IMR-90 (cell line): ENCODE measurements around the gene HHATL. TPM values are rescaled to one million over a fixed set of nuclear protein-coding genes. Genes with fewer than 3 reads are reported as not detected.

Source experiments
- ATAC-seq: fragments of 200-7000 bp; cut with Tn5 transposase; 2 replicates; pipeline ENCODE4 v1.9.1; 2020; ENCODE audit warnings: low read depth, mild to moderate bottlenecking, moderate library complexity
- BruUV-seq: library from RNA; stranded (reverse); fragments of 400-500 nt; replicated peaks from 2 replicates; lab custom pipeline; 2021; lab: Mats Ljungman, UMichigan
- CTCF ChIA-PET: fragments of 300-600 bp; formaldehyde crosslinking; extraction: SDS; loops from one replicate; lab custom pipeline; 2021; ENCODE audit warnings: antibody characterized with exemption; lab: Yijun Ruan, JAX
- POLR2A ChIA-PET: fragments of 300-600 bp; sonication (Branson Sonifier 250); formaldehyde crosslinking; loops from one replicate; lab custom pipeline; 2022; ENCODE audit warnings: antibody characterized with exemption; ENCODE audit not compliant: unreplicated experiment; lab: Charles Lee
- DNase-seq: peaks from one replicate; pipeline ENCODE4 v3.0.0; 2013
- H2AFZ ChIP-seq: replicated peaks from 2 replicates; pipeline ENCODE3; 2013; ENCODE audit warnings: low read length, mild to moderate bottlenecking; ENCODE audit not compliant: poor library complexity
- H2AK5ac ChIP-seq: 2 replicates; pipeline ENCODE4 v1.6.1; 2013; ENCODE audit warnings: low read depth, low read length, inconsistent platforms
- H2AK9ac ChIP-seq: replicated peaks from 2 replicates; pipeline ENCODE3; 2013; ENCODE audit warnings: mild to moderate bottlenecking, low read depth, low read length, moderate library complexity; ENCODE audit not compliant: poor library complexity
- H2BK120ac ChIP-seq: 2 replicates; pipeline ENCODE4 v1.6.1; 2013; ENCODE audit warnings: low read depth, low read length, inconsistent platforms
- H2BK15ac ChIP-seq: 3 replicates; pipeline ENCODE4 v1.6.1; 2013; ENCODE audit warnings: low read depth, low read length, inconsistent platforms
- H2BK20ac ChIP-seq: 2 replicates; pipeline ENCODE4 v1.6.1; 2013; ENCODE audit warnings: low read depth, mild to moderate bottlenecking, inconsistent platforms, low read length, moderate library complexity
- H2BK5ac ChIP-seq: 2 replicates; pipeline ENCODE4 v1.6.1; 2013; ENCODE audit warnings: mild to moderate bottlenecking, low read depth, low read length, inconsistent platforms; ENCODE audit not compliant: poor library complexity, severe bottlenecking
- H3K14ac ChIP-seq: replicated peaks from 2 replicates; pipeline ENCODE4 v1.6.1; 2013; ENCODE audit warnings: low read depth, low read length, inconsistent platforms
- H3K18ac ChIP-seq: 2 replicates; pipeline ENCODE4 v1.6.1; 2013; ENCODE audit warnings: low read depth, low read length, control low read depth
- H3K23ac ChIP-seq: 2 replicates; pipeline ENCODE4 v1.6.1; 2013; ENCODE audit warnings: low read depth, low read length, inconsistent platforms
- H3K27ac ChIP-seq: 2 replicates; pipeline ENCODE4 v1.5.1; 2013; ENCODE audit warnings: mild to moderate bottlenecking, control low read depth, low read length; ENCODE audit not compliant: insufficient read depth
- H3K27me3 ChIP-seq: 2 replicates; pipeline ENCODE4 v1.6.1; 2013; ENCODE audit warnings: low read length; ENCODE audit not compliant: control insufficient read depth, insufficient read depth
- H3K36me3 ChIP-seq: 2 replicates; pipeline ENCODE4 v1.6.1; 2013; ENCODE audit warnings: low read length, mixed read lengths; ENCODE audit not compliant: control insufficient read depth, insufficient read depth
- H3K4ac ChIP-seq: 2 replicates; pipeline ENCODE4 v1.6.1; 2013; ENCODE audit warnings: low read depth, low read length, inconsistent platforms
- H3K4me1 ChIP-seq: 2 replicates; pipeline ENCODE4 v1.6.1; 2013; ENCODE audit warnings: low read length, mixed read lengths; ENCODE audit not compliant: control insufficient read depth, insufficient read depth
- H3K4me2 ChIP-seq: 2 replicates; pipeline ENCODE4 v1.6.1; 2013; ENCODE audit warnings: low read depth, mild to moderate bottlenecking, control low read depth, low read length, moderate library complexity
- H3K4me3 ChIP-seq: 2 replicates; pipeline ENCODE4 v1.5.1; 2013; ENCODE audit warnings: low read depth, mild to moderate bottlenecking, control low read depth, low read length, moderate library complexity; ENCODE audit not compliant: insufficient read depth
- H3K56ac ChIP-seq: 2 replicates; pipeline ENCODE4 v1.6.1; 2013; ENCODE audit warnings: low read length, inconsistent platforms; ENCODE audit not compliant: insufficient read depth; ENCODE audit errors: extremely low read depth
- H3K79me1 ChIP-seq, 2 experiments: 2 replicates each; pipeline ENCODE4 v1.6.1; 2013; ENCODE audit warnings: low read length in 2 of 2, inconsistent platforms in 1 of 2, low read depth in 1 of 2
- H3K9ac ChIP-seq: 2 replicates; pipeline ENCODE4 v1.6.1; 2013; ENCODE audit warnings: low read depth, low read length, control low read depth
- H3K9me1 ChIP-seq: 2 replicates; pipeline ENCODE4 v1.6.1; 2013; ENCODE audit warnings: low read length, inconsistent platforms; ENCODE audit not compliant: insufficient read depth
- H3K9me3 ChIP-seq: 2 replicates; pipeline ENCODE4 v1.6.1; 2013; ENCODE audit warnings: low read length; ENCODE audit not compliant: control insufficient read depth, insufficient read depth
- H4K20me1 ChIP-seq: 2 replicates; pipeline ENCODE4 v1.6.1; 2013; ENCODE audit warnings: low read length, inconsistent platforms; ENCODE audit not compliant: insufficient read depth
- H4K5ac ChIP-seq: 2 replicates; pipeline ENCODE4 v1.6.1; 2013; ENCODE audit warnings: mild to moderate bottlenecking, low read depth, low read length, control low read depth
- H4K8ac ChIP-seq, 2 experiments: 2 replicates each; pipeline ENCODE4 v1.6.1; 2013; ENCODE audit warnings: low read depth in 2 of 2, low read length in 2 of 2, control low read depth in 1 of 2, inconsistent platforms in 1 of 2
- H4K91ac ChIP-seq: 2 replicates; pipeline ENCODE4 v1.6.1; 2013; ENCODE audit warnings: low read depth, low read length, inconsistent platforms; ENCODE audit not compliant: insufficient read depth
- BHLHE40 ChIP-seq: fragments of 150-350 bp; IDR thresholded peaks from 2 replicates; pipeline ENCODE4 v1.6.1; 2016; ENCODE audit warnings: mild to moderate bottlenecking, low read depth, low read length
- CEBPB ChIP-seq: IDR thresholded peaks from 2 replicates; pipeline ENCODE4 v1.6.1; 2012; ENCODE audit warnings: low read depth, low read length, improper control_type of control experiment
- CHD1 ChIP-seq: IDR thresholded peaks from 2 replicates; pipeline ENCODE4 v1.6.1; 2012; ENCODE audit warnings: low read depth, low read length, improper control_type of control experiment
- FOS ChIP-seq: fragments of 150-350 bp; IDR thresholded peaks from 2 replicates; pipeline ENCODE4 v1.6.1; 2016; ENCODE audit warnings: low read depth, low read length
- MAFK ChIP-seq: IDR thresholded peaks from 2 replicates; pipeline ENCODE4 v1.6.1; 2012; ENCODE audit warnings: low read depth, low read length, improper control_type of control experiment
- MAZ ChIP-seq: IDR thresholded peaks from 2 replicates; pipeline ENCODE4 v1.6.1; 2012; ENCODE audit warnings: low read depth, mild to moderate bottlenecking, low read length, improper control_type of control experiment, moderate library complexity, borderline replicate concordance
- MXI1 ChIP-seq: IDR thresholded peaks from 2 replicates; pipeline ENCODE4 v1.6.1; 2012; ENCODE audit warnings: low read depth, mild to moderate bottlenecking, low read length, moderate library complexity, borderline replicate concordance
- NFE2L2 ChIP-seq: fragments of 150-350 bp; IDR thresholded peaks from 2 replicates; pipeline ENCODE4 v1.6.1; 2016; ENCODE audit warnings: low read depth, mild to moderate bottlenecking, low read length
- POLR2A ChIP-seq: IDR thresholded peaks from 2 replicates; pipeline ENCODE4 v1.6.1; 2012; ENCODE audit warnings: mild to moderate bottlenecking, low read depth, low read length
- RAD21 ChIP-seq: IDR thresholded peaks from 2 replicates; pipeline ENCODE4 v1.6.1; 2012; ENCODE audit warnings: low read length, improper control_type of control experiment
- RFX5 ChIP-seq: IDR thresholded peaks from 2 replicates; pipeline ENCODE4 v1.8.0; 2012; ENCODE audit warnings: low read depth, mild to moderate bottlenecking, low read length, moderate library complexity
- SMC3 ChIP-seq: fragments of 150-350 bp; IDR thresholded peaks from 2 replicates; pipeline ENCODE4 v1.6.1; 2016; ENCODE audit warnings: low read depth, mild to moderate bottlenecking, antibody characterized with exemption, low read length, moderate library complexity
- WGBS, 2 experiments: methylation state at CpG; one replicate each; pipeline versions ENCODE4 v1.1.5 to v1.1.7; 2013; ENCODE audit warnings: missing lambda C conversion rate in 2 of 2; ENCODE audit not compliant: insufficient read length in 1 of 2; ENCODE audit errors: extremely low coverage in 2 of 2; 5-methylcytosine and 5-hydroxymethylcytosine counted together
- dilution Hi-C: fragments of 300-500 bp; cut with HindIII; formaldehyde crosslinking; loops from one replicate; pipeline ENCODE4 v1.14.3; 2018; ENCODE audit warnings: low sequenced_read_pairs; ENCODE audit not compliant: unreplicated experiment
- in situ Hi-C: fragments of 300-500 bp; cut with MboI; formaldehyde crosslinking; loops from 3 replicates; pipeline ENCODE4 v1.14.3; 2019; ENCODE audit warnings: low sequenced_read_pairs, inconsistent platforms, mixed read lengths
- intact Hi-C: fragments of 100-400 bp; cut with micrococcal nuclease; formaldehyde crosslinking; loops from 2 replicates; pipeline ENCODE4 v1.10.0; 2022
- polyA plus RNA-seq, 3 experiments: library from polyadenylated mRNA; depleted of rRNA; stranded (reverse); fragments of >200 nt; gene quantifications; 2 replicates each; pipeline ENCODE4 v1.2.3, GENCODE V29; 2012; ENCODE audit warnings: low replicate concordance in 1 of 3
- total RNA-seq: library from RNA; depleted of rRNA; stranded (reverse); fragments of >200 nt; gene quantifications from 2 replicates; pipeline ENCODE4 v1.2.3, GENCODE V29; 2012
- TF ChIP-seq, protein P1 (sequence below): conservative IDR thresholded peaks from 2 replicates; pipeline ENCODE4 v1.5.1; 2012; ENCODE audit warnings: mild to moderate bottlenecking, low read depth, low read length, improper control_type of control experiment
- TF ChIP-seq, protein P2 (sequence below): fragments of 150-350 bp; IDR thresholded peaks from 2 replicates; pipeline ENCODE4 v1.6.1; 2016; ENCODE audit warnings: low read depth, mild to moderate bottlenecking, low read length, moderate library complexity, borderline replicate concordance
- TF ChIP-seq, protein P3 (sequence below): fragments of 150-350 bp; IDR thresholded peaks from 2 replicates; pipeline ENCODE4 v1.6.1; 2017; ENCODE audit warnings: mild to moderate bottlenecking, antibody characterized with exemption, low read length, low read depth

Gene HHATL
- total and polyA plus RNA-seq, 2 of the 4 experiments (the other 2 are of a cell fraction): not detected

DNA sequence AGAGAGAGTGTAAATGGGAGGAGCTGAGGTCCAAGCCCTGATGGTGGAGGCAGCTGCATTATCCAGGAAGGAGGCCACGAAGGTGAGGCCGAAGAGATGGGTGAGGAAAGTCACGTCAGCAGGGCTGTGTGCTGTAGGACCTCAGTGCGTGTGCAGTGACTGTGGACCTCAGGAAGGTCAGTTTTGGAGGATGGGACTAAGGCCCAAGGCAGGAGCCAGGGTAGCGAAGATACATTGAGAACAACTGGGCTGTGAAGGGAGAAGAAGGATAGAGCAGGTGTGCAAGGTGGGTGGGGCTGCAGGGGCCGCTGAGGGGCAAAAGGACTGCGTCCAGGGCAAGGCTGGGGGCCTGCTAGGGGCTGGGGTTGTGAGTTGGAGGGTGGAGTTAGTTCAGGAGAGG is 12.4 kb downstream of the HHATL start:
- Histone ChIP-seq H3K4me1 (peaks cover 2% of the 10 kb centered on the region; the same call in 1 of the 2 replicates), H3K4ac (no peak overlapping the region), H3K27ac (no peak overlapping the region), H3K79me1 (no peaks in the 10 kb centered on the region), H3K18ac (no peak overlapping the region), H3K56ac (no peak overlapping the region), H4K20me1 (no peaks in the 10 kb centered on the region; the same call in 1 of the 2 replicates), H2AK5ac (no peak overlapping the region), H2BK20ac (no peak overlapping the region), H2AK9ac (peak overlapping the region; percentile 37), H3K4me2 (no peak overlapping the region), H2BK120ac (no peak overlapping the region), H3K9ac (no peak overlapping the region), H3K9me1 (0 out of 2 replicates have a peak, but pooled peaks cover 2% of the 10 kb centered on the region), H2AFZ (peak overlapping the region; percentile 33), H4K8ac (no peak overlapping the region), H3K14ac (no peak overlapping the region), H4K5ac (no peak overlapping the region), H4K91ac (no peak overlapping the region), H3K27me3 (peaks cover 78% of the 10 kb centered on the region), H3K9me3 (peaks cover 7% of the 10 kb centered on the region), H3K36me3 (no peaks in the 10 kb centered on the region), H2BK5ac (no peak overlapping the region), H3K23ac (no peak overlapping the region), H2BK15ac (no peak overlapping the region), H3K4me3 (no peak overlapping the region)
- ATAC-seq (no peak), DNase-seq (no peak)
- in situ Hi-C loops: no loop called here
- TF ChIP-seq MXI1 (no peak), FOS (no peak), RFX5 (no peak), MAZ (no peak), RAD21 (no peak), CHD1 (no peak), MAFK (no peak), CEBPB (no peak), NFE2L2 (no peak), BHLHE40 (no peak), POLR2A (no peak), SMC3 (no peak)
- TF ChIP-seq, protein P1, sequence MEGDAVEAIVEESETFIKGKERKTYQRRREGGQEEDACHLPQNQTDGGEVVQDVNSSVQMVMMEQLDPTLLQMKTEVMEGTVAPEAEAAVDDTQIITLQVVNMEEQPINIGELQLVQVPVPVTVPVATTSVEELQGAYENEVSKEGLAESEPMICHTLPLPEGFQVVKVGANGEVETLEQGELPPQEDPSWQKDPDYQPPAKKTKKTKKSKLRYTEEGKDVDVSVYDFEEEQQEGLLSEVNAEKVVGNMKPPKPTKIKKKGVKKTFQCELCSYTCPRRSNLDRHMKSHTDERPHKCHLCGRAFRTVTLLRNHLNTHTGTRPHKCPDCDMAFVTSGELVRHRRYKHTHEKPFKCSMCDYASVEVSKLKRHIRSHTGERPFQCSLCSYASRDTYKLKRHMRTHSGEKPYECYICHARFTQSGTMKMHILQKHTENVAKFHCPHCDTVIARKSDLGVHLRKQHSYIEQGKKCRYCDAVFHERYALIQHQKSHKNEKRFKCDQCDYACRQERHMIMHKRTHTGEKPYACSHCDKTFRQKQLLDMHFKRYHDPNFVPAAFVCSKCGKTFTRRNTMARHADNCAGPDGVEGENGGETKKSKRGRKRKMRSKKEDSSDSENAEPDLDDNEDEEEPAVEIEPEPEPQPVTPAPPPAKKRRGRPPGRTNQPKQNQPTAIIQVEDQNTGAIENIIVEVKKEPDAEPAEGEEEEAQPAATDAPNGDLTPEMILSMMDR: no peak
- TF ChIP-seq, protein P2, sequence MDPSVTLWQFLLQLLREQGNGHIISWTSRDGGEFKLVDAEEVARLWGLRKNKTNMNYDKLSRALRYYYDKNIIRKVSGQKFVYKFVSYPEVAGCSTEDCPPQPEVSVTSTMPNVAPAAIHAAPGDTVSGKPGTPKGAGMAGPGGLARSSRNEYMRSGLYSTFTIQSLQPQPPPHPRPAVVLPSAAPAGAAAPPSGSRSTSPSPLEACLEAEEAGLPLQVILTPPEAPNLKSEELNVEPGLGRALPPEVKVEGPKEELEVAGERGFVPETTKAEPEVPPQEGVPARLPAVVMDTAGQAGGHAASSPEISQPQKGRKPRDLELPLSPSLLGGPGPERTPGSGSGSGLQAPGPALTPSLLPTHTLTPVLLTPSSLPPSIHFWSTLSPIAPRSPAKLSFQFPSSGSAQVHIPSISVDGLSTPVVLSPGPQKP: no peak
- TF ChIP-seq, protein P3, sequence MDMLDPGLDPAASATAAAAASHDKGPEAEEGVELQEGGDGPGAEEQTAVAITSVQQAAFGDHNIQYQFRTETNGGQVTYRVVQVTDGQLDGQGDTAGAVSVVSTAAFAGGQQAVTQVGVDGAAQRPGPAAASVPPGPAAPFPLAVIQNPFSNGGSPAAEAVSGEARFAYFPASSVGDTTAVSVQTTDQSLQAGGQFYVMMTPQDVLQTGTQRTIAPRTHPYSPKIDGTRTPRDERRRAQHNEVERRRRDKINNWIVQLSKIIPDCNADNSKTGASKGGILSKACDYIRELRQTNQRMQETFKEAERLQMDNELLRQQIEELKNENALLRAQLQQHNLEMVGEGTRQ: no peak
- ChIA-PET POLR2A (no interaction called here), CTCF (no interaction called here)
- intact Hi-C loops: no loop called here
- dilution Hi-C loops: no loop called here
- BruUV-seq: no TSS peak
- 59% methylated on average over 7 of the region's 7 CpGs; no CpG with 5 or more reads in 1 of the 2 experiments for WGBS, 2 experiments
